B cell (primary cell): Measurements from ENCODE around the gene POLR2C. TPM values are rescaled to one million over a fixed set of nuclear protein-coding genes. Genes with fewer than 3 reads are reported as not detected.

ENCODE experiments used
- ATAC-seq: fragments of 200-7000 bp; cut with Tn5 transposase; one replicate; pipeline ENCODE4 v1.10.0; 2021; ENCODE audit warnings: low read depth, mild to moderate bottlenecking, moderate number of reproducible peaks, moderate library complexity
- CTCF ChIA-PET: fragments of 350-600 bp; sonication (Branson Sonifier 250); formaldehyde crosslinking; loops from one replicate; lab custom pipeline; 2021; ENCODE audit warnings: antibody characterized with exemption, inconsistent platforms; lab: Charles Lee
- POLR2A ChIA-PET: fragments of 350-600 bp; sonication (Branson Sonifier 250); formaldehyde crosslinking; loops from one replicate; lab custom pipeline; 2021; ENCODE audit warnings: antibody characterized with exemption; lab: Charles Lee
- DNase-seq: peaks from one replicate; pipeline ENCODE4 v3.0.0; 2013
- H2AFZ ChIP-seq: 2 replicates; pipeline ENCODE4 v1.6.1; 2012; ENCODE audit warnings: mild to moderate bottlenecking, low read depth, low read length; ENCODE audit not compliant: insufficient read depth, poor library complexity, severe bottlenecking
- H3K27ac ChIP-seq, 2 donors: 1 replicate in 1 of 2; 2 replicates in 1 of 2; pipeline ENCODE4 v1.5.1; 2012 to 2013; ENCODE audit warnings: low read length in 2 of 2, mild to moderate bottlenecking in 2 of 2, moderate library complexity in 1 of 2
- H3K27me3 ChIP-seq, 4 experiments: fragments of 200-600 bp in 1 of 4; sonication (generic) in 1 of 4; replicated peaks in 1 of 4; 1 replicate in 2 of 4; 2 replicates in 2 of 4; pipeline versions ENCODE4 v1.6.1 to v1.7.0; 2013 to 2016; ENCODE audit warnings: low read length in 3 of 4, mild to moderate bottlenecking in 2 of 4, mixed read lengths in 1 of 4, moderate library complexity in 1 of 4; ENCODE audit not compliant: insufficient read depth in 4 of 4, control insufficient read depth in 3 of 4; ENCODE audit errors: control extremely low read depth in 1 of 4
- H3K36me3 ChIP-seq, 2 experiments: replicated peaks in 1 of 2; 1 replicate in 1 of 2; 2 replicates in 1 of 2; pipeline versions ENCODE4 v1.6.1 to v1.7.1; 2013; ENCODE audit warnings: low read length in 1 of 2; ENCODE audit not compliant: insufficient read depth in 2 of 2, control insufficient read depth in 1 of 2; ENCODE audit errors: control extremely low read depth in 1 of 2, extremely low read depth in 1 of 2
- H3K4me1 ChIP-seq, 2 donors: fragments of 200-600 bp in 1 of 2; sonication (generic) in 1 of 2; 1 replicate in 1 of 2; 2 replicates in 1 of 2; pipeline versions ENCODE4 v1.5.1 to v1.6.1; 2013 to 2017; ENCODE audit warnings: low read length in 2 of 2; ENCODE audit not compliant: control insufficient read depth in 2 of 2, insufficient read depth in 2 of 2
- H3K4me2 ChIP-seq: replicated peaks from 2 replicates; pipeline ENCODE3; 2012; ENCODE audit warnings: mild to moderate bottlenecking, low read depth, low read length; ENCODE audit not compliant: poor library complexity, severe bottlenecking
- H3K4me3 ChIP-seq, 5 experiments: fragments of 200-600 bp in 1 of 5; sonication (generic) in 1 of 5; 1 replicate in 3 of 5; 2 replicates in 2 of 5; pipeline versions ENCODE4 v1.5.1 to v1.7.0; 2011 to 2016; ENCODE audit warnings: low read length in 4 of 5, mild to moderate bottlenecking in 4 of 5, low read depth in 2 of 5, control low read depth in 1 of 5, moderate library complexity in 1 of 5; ENCODE audit not compliant: insufficient read depth in 1 of 5; ENCODE audit errors: control extremely low read depth in 1 of 5, extremely low read depth in 1 of 5
- H3K79me2 ChIP-seq: fragments of 200-600 bp; sonication (generic); one replicate; pipeline ENCODE4 v1.6.0; 2016; ENCODE audit warnings: low read length; ENCODE audit not compliant: control insufficient read depth, insufficient read depth
- H3K9ac ChIP-seq: fragments of 200-600 bp; sonication (generic); 2 replicates; pipeline ENCODE4 v1.6.1; 2017; ENCODE audit warnings: mild to moderate bottlenecking, low read length, moderate library complexity
- H3K9me3 ChIP-seq, 3 donors: one replicate each; pipeline versions ENCODE4 v1.6.1 to v1.7.1; 2013; ENCODE audit warnings: low read length in 2 of 3; ENCODE audit not compliant: control insufficient read depth in 2 of 3, insufficient read depth in 1 of 3; ENCODE audit errors: control extremely low read depth in 1 of 3
- H4K20me1 ChIP-seq: 2 replicates; pipeline ENCODE4 v1.6.0; 2012; ENCODE audit warnings: mild to moderate bottlenecking, low read length; ENCODE audit not compliant: insufficient read depth, control insufficient read depth, poor library complexity, severe bottlenecking
- H3K27ac Mint-ChIP-seq: one replicate; pipeline ENCODE4 v1.8.0; 2021; ENCODE audit warnings: mixed read lengths
- H3K27me3 Mint-ChIP-seq: one replicate; pipeline ENCODE4 v1.8.0; 2021; ENCODE audit warnings: mixed read lengths
- H3K4me1 Mint-ChIP-seq: one replicate; pipeline ENCODE4 v1.8.0; 2021; ENCODE audit warnings: mixed read lengths
- H3K4me3 Mint-ChIP-seq: one replicate; pipeline ENCODE4 v1.8.0; 2021; ENCODE audit warnings: mixed read lengths
- H3K9me3 Mint-ChIP-seq: one replicate; pipeline ENCODE4 v1.8.0; 2022; ENCODE audit warnings: mixed read lengths; ENCODE audit not compliant: insufficient read depth
- EZH2 ChIP-seq: IDR thresholded peaks from 2 replicates; pipeline ENCODE4 v1.6.1; 2012; ENCODE audit warnings: borderline replicate concordance, low read depth, mild to moderate bottlenecking, moderate library complexity, low read length; ENCODE audit not compliant: insufficient read depth, poor library complexity, severe bottlenecking
- WGBS: methylation state at CpG from one replicate; pipeline ENCODE4 v1.1.5; 2013; ENCODE audit warnings: missing lambda C conversion rate; ENCODE audit not compliant: insufficient coverage; 5-methylcytosine and 5-hydroxymethylcytosine counted together
- intact Hi-C: fragments of 100-400 bp; cut with micrococcal nuclease; formaldehyde crosslinking; loops from one replicate; pipeline ENCODE4 v1.10.0; 2022
- polyA minus RNA-seq: library from RNA; depleted of rRNA, polyadenylated mRNA; stranded (reverse); fragments of >200 nt; gene quantifications from 2 replicates; pipeline ENCODE4 v1.2.3, GENCODE V29; 2012
- polyA plus RNA-seq: library from polyadenylated mRNA; depleted of rRNA; stranded (reverse); fragments of >200 nt; gene quantifications from 2 replicates; pipeline ENCODE4 v1.2.3, GENCODE V29; 2012
- total RNA-seq, 2 donors: library from RNA; stranded (reverse); fragments of 120-200 nt in 1 of 2; gene quantifications; 1 replicate in 1 of 2; 2 replicates in 1 of 2; pipeline versions ENCODE4 v1.2.3 to v1.2.4, GENCODE V29; 2013 to 2022
- TF ChIP-seq, protein P1 (sequence below): fragments of 200-600 bp; IDR thresholded peaks from one replicate; pipeline ENCODE4 v1.8.0; 2022; ENCODE audit warnings: antibody characterized with exemption, mild to moderate bottlenecking

The POLR2C gene
- total RNA-seq (57.8 and 61.6 TPM in 2 replicates), polyA plus RNA-seq (56.6 and 70.1 TPM in 2 replicates), polyA minus RNA-seq (68.5 and 72.4 TPM in 2 replicates)
- 62.9 TPM for total RNA-seq (2013)

DNA sequence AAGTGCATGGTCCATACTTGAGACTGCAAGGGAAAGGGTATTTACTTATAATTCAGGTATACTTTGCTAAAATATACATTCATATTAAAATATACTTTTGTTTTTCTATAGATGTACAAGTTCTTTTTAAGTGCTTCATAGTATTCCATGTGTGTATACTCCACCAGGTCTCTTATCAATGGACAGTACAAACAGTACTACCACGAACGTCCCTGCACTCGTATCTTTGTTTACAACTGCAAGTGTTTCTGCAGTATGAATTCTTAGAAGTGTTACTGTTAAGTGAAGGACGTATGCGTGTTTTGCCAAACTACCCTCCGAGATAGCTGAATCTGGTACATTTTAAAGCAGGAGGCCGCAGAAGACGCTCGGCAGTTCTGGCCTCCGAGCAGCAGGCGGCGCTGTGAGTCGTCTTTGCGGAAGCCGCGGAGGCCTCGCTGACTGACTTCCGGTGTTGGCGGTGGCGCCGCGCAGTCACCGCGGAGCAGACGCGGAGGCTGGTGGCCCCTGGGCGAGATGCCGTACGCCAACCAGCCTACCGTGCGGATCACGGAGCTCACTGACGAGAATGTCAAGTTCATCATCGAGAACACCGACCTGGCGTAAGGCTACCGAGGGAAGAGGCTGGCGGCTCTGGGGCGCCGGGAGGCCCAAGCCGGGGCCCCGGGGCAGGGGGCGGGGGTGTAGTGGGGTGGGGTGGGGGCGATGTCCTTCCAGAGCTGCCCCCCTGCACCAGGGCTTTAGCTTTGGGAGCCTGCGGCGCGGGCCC is at the start of gene POLR2C:
TSS of gene POLR2C (plus strand) at position 471 of the 769 bp plus-strand sequence. CDS start at position 517, 46 bp downstream.
- no peaks in the 10 kb centered on the region for H3K9me3 Mint-ChIP-seq
- Histone ChIP-seq H3K27me3 (no peaks in the 10 kb centered on the region), H3K27ac (peak within 1 kb of the TSS; percentile 42 to 59), H2AFZ (peak within 1 kb of the TSS; percentile 73), H3K36me3 (peaks cover 5 to 46% of the 10 kb centered on the region in 2 experiments), H3K4me1 (peaks cover 12% of the 10 kb centered on the region in 2 donors), H3K9ac (peak within 1 kb of the TSS; percentile 85), H3K4me3 (peak within 1 kb of the TSS; percentile 59 to 88 (median 82)), H3K4me2 (peak within 1 kb of the TSS; percentile 91), H3K79me2 (peaks cover 28% of the 10 kb centered on the region), H3K9me3 (no peaks in the 10 kb centered on the region), H4K20me1 (peaks cover 19% of the 10 kb centered on the region)
- ATAC-seq (peak; percentile 98), DNase-seq (peak; percentile 93)
- intact Hi-C loops: loop anchor here (1.0 to 5.0 kb wide), 6 partner anchors 15 to 540 kb away; partner anchors contain the start of genes ARL2BP, CIAPIN1, COQ9 and PSME3IP1
- peaks cover 29% of the 10 kb centered on the region for H3K4me1 Mint-ChIP-seq
- TF ChIP-seq, protein P1, sequence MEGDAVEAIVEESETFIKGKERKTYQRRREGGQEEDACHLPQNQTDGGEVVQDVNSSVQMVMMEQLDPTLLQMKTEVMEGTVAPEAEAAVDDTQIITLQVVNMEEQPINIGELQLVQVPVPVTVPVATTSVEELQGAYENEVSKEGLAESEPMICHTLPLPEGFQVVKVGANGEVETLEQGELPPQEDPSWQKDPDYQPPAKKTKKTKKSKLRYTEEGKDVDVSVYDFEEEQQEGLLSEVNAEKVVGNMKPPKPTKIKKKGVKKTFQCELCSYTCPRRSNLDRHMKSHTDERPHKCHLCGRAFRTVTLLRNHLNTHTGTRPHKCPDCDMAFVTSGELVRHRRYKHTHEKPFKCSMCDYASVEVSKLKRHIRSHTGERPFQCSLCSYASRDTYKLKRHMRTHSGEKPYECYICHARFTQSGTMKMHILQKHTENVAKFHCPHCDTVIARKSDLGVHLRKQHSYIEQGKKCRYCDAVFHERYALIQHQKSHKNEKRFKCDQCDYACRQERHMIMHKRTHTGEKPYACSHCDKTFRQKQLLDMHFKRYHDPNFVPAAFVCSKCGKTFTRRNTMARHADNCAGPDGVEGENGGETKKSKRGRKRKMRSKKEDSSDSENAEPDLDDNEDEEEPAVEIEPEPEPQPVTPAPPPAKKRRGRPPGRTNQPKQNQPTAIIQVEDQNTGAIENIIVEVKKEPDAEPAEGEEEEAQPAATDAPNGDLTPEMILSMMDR: peak; percentile 95
- TF ChIP-seq EZH2: no peak
- no peaks in the 10 kb centered on the region for H3K27me3 Mint-ChIP-seq
- 2% methylated on average over 32 of the region's 47 CpGs for WGBS
- ChIA-PET POLR2A (interaction anchor here (0.6 to 1.6 kb wide), 5 partner anchors 15 to 1059 kb away, joined by 3 to 11 read pairs (median 4); partner anchors contain the start of genes CIAPIN1 and COQ9), CTCF (interaction anchor here (0.6 to 2.4 kb wide), 18 partner anchors 9 to 276 kb away, joined by 3 to 28 read pairs (median 4); partner anchors contain the start of genes ADGRG5, CCDC102A, CIAPIN1 and COQ9)
- peak within 1 kb of the TSS; percentile 100 for H3K4me3 Mint-ChIP-seq
- peak within 1 kb of the TSS; percentile 99 for H3K27ac Mint-ChIP-seq
